ENCODE measurements around the gene SLC39A9.

GRCh38 chr14:69354383-69355153 lies 43.9 kb upstream of the SLC39A9 start:
- TF ChIP-seq CTCF (IDR thresholded peaks at IDR 0.05; ENCODE audit: low read depth, low read length) (no peak), POLR2A (IDR thresholded peaks at IDR 0.05; ENCODE audit: extremely low read depth, insufficient read length) (no peak), MAX (IDR thresholded peaks at IDR 0.05; ENCODE audit: low read depth, low read length) (peak; percentile 31; the same call in 1 of the 2 replicates), MYC (IDR thresholded peaks at IDR 0.05; ENCODE audit: low read depth, low read length) (no peak)

All from NB4 (cell line).